Panc1 (cell line): Measurements from ENCODE around the gene ADGRV1.

Experiments used
- POLR2AphosphoS5 ChIP-seq: IDR thresholded peaks from 2 replicates; pipeline ENCODE4 v1.6.1; 2012; ENCODE audit warnings: mild to moderate bottlenecking, low read depth, low read length, moderate library complexity
- TF ChIP-seq, protein P1 (sequence below): fragments of 450-650 bp; IDR thresholded peaks from 2 replicates; pipeline ENCODE4 v1.5.1; 2017; ENCODE audit warnings: mild to moderate bottlenecking
- TF ChIP-seq, protein P2 (sequence below), 2 experiments: IDR thresholded peaks; 2 replicates each; pipeline ENCODE4 v1.6.1; 2011 to 2012; ENCODE audit warnings: low read depth in 2 of 2, control low read depth in 1 of 2, low read length in 1 of 2, mild to moderate bottlenecking in 1 of 2, moderate library complexity in 1 of 2; ENCODE audit not compliant: insufficient read depth in 1 of 2

DNA sequence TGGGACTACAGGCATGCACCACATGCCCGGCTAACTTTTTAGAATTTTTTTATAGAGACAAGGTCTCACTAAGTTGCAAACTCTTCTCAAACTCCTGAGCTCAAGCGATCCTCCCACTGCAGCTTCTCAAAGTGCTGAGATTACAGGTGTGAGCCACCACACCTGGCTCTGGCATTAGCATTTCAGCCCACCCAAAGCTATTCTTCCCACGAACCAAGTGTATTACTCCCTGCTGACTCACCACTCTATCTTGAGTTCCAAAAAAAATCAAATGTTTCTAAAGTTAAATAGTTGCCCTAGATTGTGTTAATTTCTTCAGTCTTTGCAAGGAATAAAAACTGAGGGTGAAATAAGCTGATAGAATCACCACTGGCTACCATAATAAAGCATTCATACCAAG is 619.0 kb downstream of the ADGRV1 start:
- TF ChIP-seq, protein P1, sequence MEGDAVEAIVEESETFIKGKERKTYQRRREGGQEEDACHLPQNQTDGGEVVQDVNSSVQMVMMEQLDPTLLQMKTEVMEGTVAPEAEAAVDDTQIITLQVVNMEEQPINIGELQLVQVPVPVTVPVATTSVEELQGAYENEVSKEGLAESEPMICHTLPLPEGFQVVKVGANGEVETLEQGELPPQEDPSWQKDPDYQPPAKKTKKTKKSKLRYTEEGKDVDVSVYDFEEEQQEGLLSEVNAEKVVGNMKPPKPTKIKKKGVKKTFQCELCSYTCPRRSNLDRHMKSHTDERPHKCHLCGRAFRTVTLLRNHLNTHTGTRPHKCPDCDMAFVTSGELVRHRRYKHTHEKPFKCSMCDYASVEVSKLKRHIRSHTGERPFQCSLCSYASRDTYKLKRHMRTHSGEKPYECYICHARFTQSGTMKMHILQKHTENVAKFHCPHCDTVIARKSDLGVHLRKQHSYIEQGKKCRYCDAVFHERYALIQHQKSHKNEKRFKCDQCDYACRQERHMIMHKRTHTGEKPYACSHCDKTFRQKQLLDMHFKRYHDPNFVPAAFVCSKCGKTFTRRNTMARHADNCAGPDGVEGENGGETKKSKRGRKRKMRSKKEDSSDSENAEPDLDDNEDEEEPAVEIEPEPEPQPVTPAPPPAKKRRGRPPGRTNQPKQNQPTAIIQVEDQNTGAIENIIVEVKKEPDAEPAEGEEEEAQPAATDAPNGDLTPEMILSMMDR = no peak
- no peak for TF ChIP-seq POLR2AphosphoS5
- TF ChIP-seq, protein P2, sequence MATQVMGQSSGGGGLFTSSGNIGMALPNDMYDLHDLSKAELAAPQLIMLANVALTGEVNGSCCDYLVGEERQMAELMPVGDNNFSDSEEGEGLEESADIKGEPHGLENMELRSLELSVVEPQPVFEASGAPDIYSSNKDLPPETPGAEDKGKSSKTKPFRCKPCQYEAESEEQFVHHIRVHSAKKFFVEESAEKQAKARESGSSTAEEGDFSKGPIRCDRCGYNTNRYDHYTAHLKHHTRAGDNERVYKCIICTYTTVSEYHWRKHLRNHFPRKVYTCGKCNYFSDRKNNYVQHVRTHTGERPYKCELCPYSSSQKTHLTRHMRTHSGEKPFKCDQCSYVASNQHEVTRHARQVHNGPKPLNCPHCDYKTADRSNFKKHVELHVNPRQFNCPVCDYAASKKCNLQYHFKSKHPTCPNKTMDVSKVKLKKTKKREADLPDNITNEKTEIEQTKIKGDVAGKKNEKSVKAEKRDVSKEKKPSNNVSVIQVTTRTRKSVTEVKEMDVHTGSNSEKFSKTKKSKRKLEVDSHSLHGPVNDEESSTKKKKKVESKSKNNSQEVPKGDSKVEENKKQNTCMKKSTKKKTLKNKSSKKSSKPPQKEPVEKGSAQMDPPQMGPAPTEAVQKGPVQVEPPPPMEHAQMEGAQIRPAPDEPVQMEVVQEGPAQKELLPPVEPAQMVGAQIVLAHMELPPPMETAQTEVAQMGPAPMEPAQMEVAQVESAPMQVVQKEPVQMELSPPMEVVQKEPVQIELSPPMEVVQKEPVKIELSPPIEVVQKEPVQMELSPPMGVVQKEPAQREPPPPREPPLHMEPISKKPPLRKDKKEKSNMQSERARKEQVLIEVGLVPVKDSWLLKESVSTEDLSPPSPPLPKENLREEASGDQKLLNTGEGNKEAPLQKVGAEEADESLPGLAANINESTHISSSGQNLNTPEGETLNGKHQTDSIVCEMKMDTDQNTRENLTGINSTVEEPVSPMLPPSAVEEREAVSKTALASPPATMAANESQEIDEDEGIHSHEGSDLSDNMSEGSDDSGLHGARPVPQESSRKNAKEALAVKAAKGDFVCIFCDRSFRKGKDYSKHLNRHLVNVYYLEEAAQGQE (IDR thresholded peaks at IDR 0.05; ENCODE audit: insufficient read depth in 1 of 2, low read depth in 2 of 2, low read length in 1 of 2) = no peak
